ENCODE results near the gene PIK3R1.
"Not testable (repeated sequence)": the region's sequence is repeated elsewhere in the genome, so short reads cannot be mapped to it uniquely, and the experiment has no call there.

The PIK3R1 gene

GRCh38 chr5:68227532-68228160, 12.1 kb downstream of the PIK3R1 start:
- no peak for DNase-seq

- DNase-seq = no peak
These were observed 13.9 kb downstream of the PIK3R1 start for GRCh38 chr5:68229416-68229815.

GRCh38 chr5:68230285-68230684, 14.7 kb downstream of the PIK3R1 start:
- DNase-seq = no peak

- DNase-seq = no peak
These were observed 16.0 kb downstream of the PIK3R1 start for GRCh38 chr5:68231414-68232076.

GRCh38 chr5:68232277-68232676, 16.7 kb downstream of the PIK3R1 start:
- no peak for DNase-seq

GRCh38 chr5:68233075-68233474, 17.5 kb downstream of the PIK3R1 start:
- DNase-seq = no peak

- DNase-seq = not testable (repeated sequence)
These were observed 19.7 kb downstream of the PIK3R1 start for GRCh38 chr5:68235229-68235628.

- no peak for DNase-seq
These were observed 22.2 kb downstream of the PIK3R1 start for GRCh38 chr5:68237715-68238114.

- DNase-seq = peak; percentile 80
These were observed 23.9 kb downstream of the PIK3R1 start for GRCh38 chr5:68239487-68239886.

- DNase-seq = no peak
These were observed 24.6 kb downstream of the PIK3R1 start for GRCh38 chr5:68240202-68240601.

GRCh38 chr5:68240771-68241170, 25.2 kb downstream of the PIK3R1 start:
- DNase-seq = no peak

GRCh38 chr5:68242743-68243142, 27.2 kb downstream of the PIK3R1 start:
- DNase-seq = no peak

GRCh38 chr5:68243251-68243650, 27.7 kb downstream of the PIK3R1 start:
- DNase-seq = no peak

GRCh38 chr5:68243681-68244080, 28.1 kb downstream of the PIK3R1 start:
- DNase-seq = no peak

- DNase-seq = no peak
These were observed 29.8 kb downstream of the PIK3R1 start for GRCh38 chr5:68245319-68245718.

- DNase-seq = peak; percentile 29
These were observed 31.2 kb downstream of the PIK3R1 start for GRCh38 chr5:68246802-68247201.

- no peak for DNase-seq
These were observed 32.1 kb downstream of the PIK3R1 start for GRCh38 chr5:68247627-68248026.

- no peak for DNase-seq
These were observed 33.3 kb downstream of the PIK3R1 start for GRCh38 chr5:68248896-68249295.

GRCh38 chr5:68249520-68249919, 34.0 kb downstream of the PIK3R1 start:
- DNase-seq = no peak

- no peak for DNase-seq
These were observed 35.2 kb downstream of the PIK3R1 start for GRCh38 chr5:68250661-68251298.

GRCh38 chr5:68251386-68251785, 35.8 kb downstream of the PIK3R1 start:
- DNase-seq = peak; percentile 51

GRCh38 chr5:68251804-68252522, 36.4 kb downstream of the PIK3R1 start:
- no peak for DNase-seq
